GM12864 (cell line): Measurements from ENCODE around the gene ITPR1.

Source experiments
- DNase-seq: peaks from one replicate; pipeline ENCODE4 v3.0.0-alpha.2; 2011; ENCODE audit warnings: low read depth
- H3K4me3 ChIP-seq: 2 replicates; pipeline ENCODE4 v1.5.1; 2011; ENCODE audit warnings: mild to moderate bottlenecking, low read depth, low read length, control low read depth
- TF ChIP-seq, protein P1 (sequence below): IDR thresholded peaks from 2 replicates; pipeline ENCODE4 v1.5.1; 2011; ENCODE audit warnings: low read depth, mild to moderate bottlenecking, moderate library complexity, low read length, control low read depth, inconsistent platforms; ENCODE audit errors: missing control alignments

Gene ITPR1

DNA sequence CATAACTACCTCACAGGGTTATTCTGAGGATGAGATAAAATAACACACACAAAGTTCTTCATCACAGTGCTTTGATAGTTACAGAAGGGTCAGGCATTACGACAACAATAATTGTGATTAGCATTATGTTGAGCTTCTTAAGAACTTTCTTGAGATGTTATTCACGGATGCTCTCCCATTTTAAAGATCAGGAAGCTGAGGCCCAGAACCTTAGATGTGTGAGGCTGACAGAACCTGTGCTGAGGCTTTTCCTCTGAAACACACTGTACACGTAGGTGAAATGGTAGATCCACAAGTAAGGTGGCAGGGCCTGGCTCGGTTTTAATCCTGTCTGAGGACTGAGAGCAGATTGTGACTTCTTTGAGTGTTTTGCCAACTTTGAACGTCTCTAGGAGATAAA, 274.9 kb downstream of the ITPR1 start:
- TF ChIP-seq, protein P1, sequence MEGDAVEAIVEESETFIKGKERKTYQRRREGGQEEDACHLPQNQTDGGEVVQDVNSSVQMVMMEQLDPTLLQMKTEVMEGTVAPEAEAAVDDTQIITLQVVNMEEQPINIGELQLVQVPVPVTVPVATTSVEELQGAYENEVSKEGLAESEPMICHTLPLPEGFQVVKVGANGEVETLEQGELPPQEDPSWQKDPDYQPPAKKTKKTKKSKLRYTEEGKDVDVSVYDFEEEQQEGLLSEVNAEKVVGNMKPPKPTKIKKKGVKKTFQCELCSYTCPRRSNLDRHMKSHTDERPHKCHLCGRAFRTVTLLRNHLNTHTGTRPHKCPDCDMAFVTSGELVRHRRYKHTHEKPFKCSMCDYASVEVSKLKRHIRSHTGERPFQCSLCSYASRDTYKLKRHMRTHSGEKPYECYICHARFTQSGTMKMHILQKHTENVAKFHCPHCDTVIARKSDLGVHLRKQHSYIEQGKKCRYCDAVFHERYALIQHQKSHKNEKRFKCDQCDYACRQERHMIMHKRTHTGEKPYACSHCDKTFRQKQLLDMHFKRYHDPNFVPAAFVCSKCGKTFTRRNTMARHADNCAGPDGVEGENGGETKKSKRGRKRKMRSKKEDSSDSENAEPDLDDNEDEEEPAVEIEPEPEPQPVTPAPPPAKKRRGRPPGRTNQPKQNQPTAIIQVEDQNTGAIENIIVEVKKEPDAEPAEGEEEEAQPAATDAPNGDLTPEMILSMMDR: no peak
- no peak for DNase-seq
- H3K4me3 ChIP-seq: no peak overlapping the region

- TF ChIP-seq, protein P1: no peak
- DNase-seq: no peak
- no peak overlapping the region for H3K4me3 ChIP-seq
Observed at GRCh38 chr3:4768521-4768920, 275.4 kb downstream of the ITPR1 start.

GRCh38 chr3:4770561-4770960, 277.4 kb downstream of the ITPR1 start:
- no peak for DNase-seq
- H3K4me3 ChIP-seq: no peak overlapping the region
- TF ChIP-seq, protein P1: no peak

- no peak for DNase-seq
- no peak overlapping the region for H3K4me3 ChIP-seq
- TF ChIP-seq, protein P1: no peak
Observed at GRCh38 chr3:4771243-4771642, 278.1 kb downstream of the ITPR1 start.

- no peak overlapping the region for H3K4me3 ChIP-seq
- TF ChIP-seq, protein P1: no peak
- DNase-seq: no peak
Observed at GRCh38 chr3:4772171-4772804, 279.1 kb downstream of the ITPR1 start.

DNA sequence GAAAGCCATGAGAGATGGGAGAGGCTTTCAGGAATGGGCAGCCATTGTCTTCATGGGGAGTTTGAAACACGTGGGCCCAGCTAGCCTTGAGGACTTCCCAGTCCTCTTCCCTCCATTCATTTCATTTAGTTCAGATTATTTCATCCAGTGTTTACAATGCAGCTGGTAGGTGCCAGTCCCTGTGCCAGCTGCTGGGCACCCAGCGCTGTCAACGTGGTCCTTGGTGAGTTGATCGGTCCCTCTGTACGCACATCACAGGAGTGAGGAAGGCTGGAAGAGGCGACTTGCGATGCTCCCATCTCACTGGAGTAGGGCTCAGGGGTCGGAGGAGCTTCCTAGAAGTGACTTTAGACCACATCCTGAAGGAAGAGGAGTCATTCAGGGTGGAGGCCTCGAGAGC, 279.7 kb downstream of the ITPR1 start:
- DNase-seq: no peak

More for the DNA sequence above, 279.7 kb downstream of the ITPR1 start:
- TF ChIP-seq, protein P1: no peak
- H3K4me3 ChIP-seq: no peak overlapping the region
